Loucy (cell line): ENCODE results near the gene SLX4.

Experiments used
- H2AFZ ChIP-seq: fragments of 200-600 bp; sonication (generic); 2 replicates; pipeline ENCODE4 v1.6.0; 2016; ENCODE audit warnings: antibody characterized with exemption, mild to moderate bottlenecking, low read length, moderate library complexity
- H3F3A ChIP-seq: fragments of 200-600 bp; 2 replicates; pipeline ENCODE4 v1.6.0; 2016; ENCODE audit warnings: antibody characterized with exemption, low read depth, mild to moderate bottlenecking
- H3K27me3 ChIP-seq: fragments of 200-600 bp; sonication (generic); 2 replicates; pipeline ENCODE4 v1.6.1; 2014; ENCODE audit warnings: low read length, mild to moderate bottlenecking; ENCODE audit not compliant: insufficient read depth, poor library complexity, severe bottlenecking
- H3K36me3 ChIP-seq: fragments of 200-600 bp; sonication (generic); 2 replicates; pipeline ENCODE4 v1.6.1; 2016; ENCODE audit warnings: low read length; ENCODE audit not compliant: insufficient read depth
- H3K4me1 ChIP-seq: fragments of 200-600 bp; sonication (generic); 2 replicates; pipeline ENCODE4 v1.5.1; 2014; ENCODE audit warnings: low read length, mild to moderate bottlenecking; ENCODE audit not compliant: insufficient read depth, poor library complexity, severe bottlenecking
- H3K4me2 ChIP-seq: fragments of 200-600 bp; sonication (generic); 2 replicates; pipeline ENCODE4 v1.6.0; 2014; ENCODE audit warnings: antibody characterized with exemption, low read length, low read depth, mild to moderate bottlenecking; ENCODE audit not compliant: poor library complexity, severe bottlenecking
- H3K4me3 ChIP-seq: fragments of 200-600 bp; sonication (generic); 2 replicates; pipeline ENCODE4 v1.5.1; 2014; ENCODE audit warnings: low read length, mild to moderate bottlenecking, mixed read lengths; ENCODE audit not compliant: poor library complexity, severe bottlenecking
- H3K79me2 ChIP-seq: fragments of 200-600 bp; sonication (generic); 2 replicates; pipeline ENCODE4 v1.6.1; 2014; ENCODE audit warnings: low read length; ENCODE audit not compliant: insufficient read depth
- H3K9ac ChIP-seq: fragments of 200-600 bp; sonication (generic); 2 replicates; pipeline ENCODE4 v1.6.0; 2014; ENCODE audit warnings: mild to moderate bottlenecking, low read depth, low read length, moderate library complexity; ENCODE audit not compliant: poor library complexity, severe bottlenecking
- H3K9me2 ChIP-seq: fragments of 200-600 bp; sonication (generic); replicated peaks from 2 replicates; pipeline ENCODE4 v1.6.1; 2016; ENCODE audit warnings: low read depth, low read length, mixed read lengths
- H3K9me3 ChIP-seq: fragments of 200-600 bp; sonication (generic); 2 replicates; pipeline ENCODE4 v1.6.1; 2014; ENCODE audit warnings: mild to moderate bottlenecking, antibody characterized with exemption, low read length, low read depth; ENCODE audit not compliant: insufficient read depth
- H4K20me1 ChIP-seq: fragments of 200-600 bp; sonication (generic); 2 replicates; pipeline ENCODE4 v1.6.0; 2014; ENCODE audit warnings: antibody characterized with exemption, low read length, mild to moderate bottlenecking; ENCODE audit not compliant: insufficient read depth, poor library complexity, severe bottlenecking
- CTCF ChIP-seq: fragments of 200-600 bp; sonication (generic); conservative IDR thresholded peaks from 2 replicates; pipeline ENCODE4 v1.5.1; 2014; ENCODE audit warnings: mild to moderate bottlenecking, antibody characterized with exemption, low read length
- EZH2phosphoT487 ChIP-seq: fragments of 200-600 bp; IDR thresholded peaks from 2 replicates; pipeline ENCODE4 v1.6.1; 2018; ENCODE audit warnings: antibody characterized with exemption, mild to moderate bottlenecking, moderate library complexity, borderline replicate concordance

Gene SLX4

GRCh38 chr16:3655030-3655395, 43.6 kb upstream of the SLX4 start:
- Histone ChIP-seq H3F3A (no peaks in the 10 kb centered on the region), H3K79me2 (no peaks in the 10 kb centered on the region), H3K9ac (no peak overlapping the region), H3K9me3 (no peaks in the 10 kb centered on the region), H3K27me3 (no peaks in the 10 kb centered on the region), H2AFZ (no peak overlapping the region), H3K36me3 (peaks cover 12% of the 10 kb centered on the region; the same call in 1 of the 2 replicates), H3K9me2 (no peaks in the 10 kb centered on the region), H3K4me1 (peaks cover 4% of the 10 kb centered on the region), H3K4me2 (no peak overlapping the region), H4K20me1 (no peaks in the 10 kb centered on the region), H3K4me3 (no peak overlapping the region)
- TF ChIP-seq EZH2phosphoT487 = no peak
- TF ChIP-seq CTCF = no peak

DNA sequence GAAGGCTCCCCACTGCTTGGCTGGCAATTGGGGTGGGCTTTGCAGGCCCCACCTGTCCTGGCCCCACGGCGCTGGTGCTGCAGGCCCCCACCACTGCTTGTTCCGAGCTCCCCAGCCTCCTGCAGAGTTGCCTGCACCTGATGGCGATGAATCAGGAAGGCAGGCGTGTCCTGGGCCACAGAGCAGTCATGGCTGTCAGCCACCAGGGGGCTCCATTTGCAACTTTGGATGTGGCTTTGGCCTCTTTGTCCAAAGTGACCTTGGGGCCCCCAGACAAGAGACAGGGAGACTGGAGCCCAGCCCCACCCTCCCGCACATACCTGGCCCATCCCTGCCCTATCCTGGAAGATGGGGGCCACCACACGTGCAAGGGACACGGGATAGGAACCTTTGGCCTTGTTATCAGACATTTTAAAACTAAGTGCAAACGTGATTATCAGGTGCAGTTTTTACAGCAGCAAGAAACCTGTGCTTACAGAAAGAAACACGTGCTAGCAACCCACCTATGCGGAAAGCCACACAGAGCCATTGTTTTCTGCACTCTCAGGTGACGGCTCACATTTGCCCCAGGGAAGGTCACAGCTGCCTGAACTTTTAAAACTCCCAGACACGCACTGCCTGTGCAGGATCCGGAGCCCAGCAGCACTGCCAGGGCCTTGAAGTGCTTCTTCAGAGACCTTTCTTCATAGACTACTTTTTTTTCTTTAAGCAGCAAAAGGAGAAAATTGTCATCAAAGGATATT, 43.0 kb upstream of the SLX4 start, which contains the start of gene DNASE1:
TSS of gene DNASE1 (plus strand) at position 443 of the 743 bp plus-strand sequence. CDS start 683 bp downstream, outside the sequence.
- no peaks in the 10 kb centered on the region for H3K79me2 ChIP-seq
- no peaks in the 10 kb centered on the region for H3K9me2 ChIP-seq
- no peak within 1 kb of the TSS for H3K4me2 ChIP-seq
- H3K27me3 ChIP-seq = no peaks in the 10 kb centered on the region
- no peaks in the 10 kb centered on the region for H3K9me3 ChIP-seq
- TF ChIP-seq CTCF (peak; percentile 60), EZH2phosphoT487 (no peak)
- H3F3A ChIP-seq = no peaks in the 10 kb centered on the region
- no peaks in the 10 kb centered on the region for H4K20me1 ChIP-seq
- H3K9ac ChIP-seq = no peak within 1 kb of the TSS
- peaks cover 4% of the 10 kb centered on the region for H3K4me1 ChIP-seq
- no peak within 1 kb of the TSS for H3K4me3 ChIP-seq
- peaks cover 12% of the 10 kb centered on the region; the same call in 1 of the 2 replicates for H3K36me3 ChIP-seq
- no peak within 1 kb of the TSS for H2AFZ ChIP-seq

DNA sequence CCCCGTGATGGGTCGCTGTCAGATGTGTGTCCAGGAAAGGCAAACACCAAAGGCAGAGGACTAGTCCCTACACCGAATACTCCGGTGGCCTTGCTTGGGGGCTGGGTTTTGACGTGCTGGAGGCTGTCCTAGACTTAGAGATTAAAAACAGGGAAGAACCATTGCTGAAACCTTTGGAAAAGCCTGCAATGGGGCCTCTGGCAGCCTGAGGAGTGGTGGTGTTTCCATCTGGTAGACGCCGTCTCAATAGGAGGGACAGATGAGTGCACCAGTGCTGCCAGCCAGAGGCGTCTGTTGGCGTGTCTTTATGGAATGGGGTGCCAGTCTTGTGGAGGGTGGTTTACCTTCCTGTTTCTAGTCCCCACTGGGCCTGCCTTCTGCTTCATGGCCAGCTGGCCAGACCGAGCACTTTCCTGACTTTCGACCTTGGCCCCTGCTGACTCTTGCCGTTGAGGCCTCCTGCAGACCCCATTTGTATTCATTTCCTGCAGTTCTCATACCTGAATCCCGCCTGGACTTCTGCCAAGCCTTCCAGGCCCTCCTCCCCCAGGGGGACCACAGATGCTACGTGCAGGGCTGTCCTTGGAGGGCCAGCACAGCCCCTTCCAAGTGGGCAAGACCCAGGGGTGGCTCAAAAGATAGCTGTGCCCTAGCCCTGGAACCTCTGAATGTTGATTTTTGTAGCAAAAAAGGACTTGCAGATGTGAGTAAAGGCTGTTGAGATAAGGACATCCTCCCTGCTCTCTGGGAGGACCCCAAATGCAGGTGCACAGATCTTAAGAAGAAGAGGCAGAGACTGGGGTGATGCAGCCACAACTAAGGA, 41.2 kb upstream of the SLX4 start:
- TF ChIP-seq EZH2phosphoT487 (no peak), CTCF (no peak)
- no peak overlapping the region for H3K4me2 ChIP-seq
- no peaks in the 10 kb centered on the region for H3K9me2 ChIP-seq
- H2AFZ ChIP-seq = no peak overlapping the region
- H3K9me3 ChIP-seq = no peaks in the 10 kb centered on the region
- peaks cover 4% of the 10 kb centered on the region for H3K4me1 ChIP-seq
- no peaks in the 10 kb centered on the region for H3F3A ChIP-seq
- no peaks in the 10 kb centered on the region for H4K20me1 ChIP-seq
- no peak overlapping the region for H3K4me3 ChIP-seq
- H3K36me3 ChIP-seq = peaks cover 8% of the 10 kb centered on the region; the same call in 1 of the 2 replicates
- no peaks in the 10 kb centered on the region for H3K27me3 ChIP-seq
- H3K79me2 ChIP-seq = no peaks in the 10 kb centered on the region
- H3K9ac ChIP-seq = no peak overlapping the region
